PFSK-1 (cell line): ENCODE data around the gene RSPH6A.
A peak's percentile ranks its signal among the peaks of the same experiment; 100 is the strongest.

Experiments used
- FOXP2 ChIP-seq: optimal IDR thresholded peaks from 2 replicates; pipeline ENCODE3; 2011; ENCODE audit warnings: borderline replicate concordance, control low read depth, inconsistent platforms; ENCODE audit not compliant: insufficient read depth; ENCODE audit errors: extremely low read length, extremely low read depth
- POLR2AphosphoS5 ChIP-seq: IDR thresholded peaks from 2 replicates; pipeline ENCODE4 v1.6.1; 2012; ENCODE audit warnings: low read depth, mild to moderate bottlenecking, control low read depth, low read length, moderate library complexity
- SIN3A ChIP-seq: IDR thresholded peaks from 2 replicates; pipeline ENCODE4 v1.6.1; 2012; ENCODE audit warnings: mild to moderate bottlenecking, low read length, moderate library complexity, borderline replicate concordance; ENCODE audit not compliant: insufficient read depth
- TAF1 ChIP-seq: IDR thresholded peaks from 2 replicates; pipeline ENCODE4 v1.6.1; 2012; ENCODE audit warnings: low read length, control low read depth, borderline replicate concordance; ENCODE audit not compliant: insufficient read depth
- TF ChIP-seq, protein P1 (sequence below), 2 experiments: IDR thresholded peaks; 2 replicates each; pipeline versions ENCODE4 v1.6.1 to v1.8.0; 2011 to 2012; ENCODE audit warnings: low read depth in 2 of 2, low read length in 2 of 2, control low read depth in 1 of 2, inconsistent platforms in 1 of 2, mild to moderate bottlenecking in 1 of 2, moderate library complexity in 1 of 2; ENCODE audit not compliant: insufficient read depth in 1 of 2

Gene RSPH6A

DNA sequence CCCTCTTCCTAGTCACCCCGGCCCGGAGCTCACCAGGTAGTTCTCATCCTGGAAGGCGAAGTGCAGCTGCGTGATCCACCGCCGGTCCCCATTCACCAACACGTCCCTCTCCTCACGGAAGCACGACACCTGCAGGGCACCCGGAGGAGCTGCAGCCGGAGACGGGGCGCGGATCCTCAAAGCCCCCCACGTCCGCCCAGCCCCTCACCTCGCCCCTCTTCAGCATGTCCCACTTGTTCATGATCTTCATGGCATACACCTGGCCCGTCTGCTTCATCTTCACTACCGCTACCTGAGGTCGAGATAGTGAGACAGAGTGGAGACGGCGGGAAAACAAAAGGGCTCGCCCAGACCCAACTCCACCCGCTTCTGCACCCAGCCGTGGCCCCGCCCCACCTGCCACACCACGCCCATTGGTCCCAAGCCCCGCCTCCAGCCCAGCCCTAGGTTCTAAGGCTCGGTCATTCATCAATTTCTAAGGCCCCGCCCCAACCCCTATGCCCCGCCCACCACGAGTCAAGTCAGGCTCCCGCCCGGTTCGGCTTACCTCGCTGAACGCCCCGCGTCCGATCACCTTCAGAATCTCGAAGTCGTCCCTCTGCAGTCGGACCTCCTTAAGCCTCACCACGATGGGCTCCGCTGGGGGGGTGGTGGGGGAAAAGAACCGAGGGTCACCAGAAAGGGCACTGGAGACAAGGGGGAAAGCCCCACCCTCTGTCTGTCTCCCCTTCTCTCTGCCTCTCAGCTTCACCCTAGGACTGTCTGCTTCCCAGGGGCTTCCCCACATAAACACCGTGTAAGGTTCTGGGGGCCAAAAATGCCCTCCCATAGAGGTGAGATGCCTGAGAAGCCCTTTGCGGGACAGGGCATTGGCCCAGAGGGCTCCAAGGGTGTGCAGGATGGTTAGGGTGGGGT is 35.6 kb downstream of the RSPH6A start:
- TF ChIP-seq FOXP2 (peak; percentile 41), POLR2AphosphoS5 (peak; percentile 48; the same call in 1 of the 2 replicates)
- TF ChIP-seq, protein P1, sequence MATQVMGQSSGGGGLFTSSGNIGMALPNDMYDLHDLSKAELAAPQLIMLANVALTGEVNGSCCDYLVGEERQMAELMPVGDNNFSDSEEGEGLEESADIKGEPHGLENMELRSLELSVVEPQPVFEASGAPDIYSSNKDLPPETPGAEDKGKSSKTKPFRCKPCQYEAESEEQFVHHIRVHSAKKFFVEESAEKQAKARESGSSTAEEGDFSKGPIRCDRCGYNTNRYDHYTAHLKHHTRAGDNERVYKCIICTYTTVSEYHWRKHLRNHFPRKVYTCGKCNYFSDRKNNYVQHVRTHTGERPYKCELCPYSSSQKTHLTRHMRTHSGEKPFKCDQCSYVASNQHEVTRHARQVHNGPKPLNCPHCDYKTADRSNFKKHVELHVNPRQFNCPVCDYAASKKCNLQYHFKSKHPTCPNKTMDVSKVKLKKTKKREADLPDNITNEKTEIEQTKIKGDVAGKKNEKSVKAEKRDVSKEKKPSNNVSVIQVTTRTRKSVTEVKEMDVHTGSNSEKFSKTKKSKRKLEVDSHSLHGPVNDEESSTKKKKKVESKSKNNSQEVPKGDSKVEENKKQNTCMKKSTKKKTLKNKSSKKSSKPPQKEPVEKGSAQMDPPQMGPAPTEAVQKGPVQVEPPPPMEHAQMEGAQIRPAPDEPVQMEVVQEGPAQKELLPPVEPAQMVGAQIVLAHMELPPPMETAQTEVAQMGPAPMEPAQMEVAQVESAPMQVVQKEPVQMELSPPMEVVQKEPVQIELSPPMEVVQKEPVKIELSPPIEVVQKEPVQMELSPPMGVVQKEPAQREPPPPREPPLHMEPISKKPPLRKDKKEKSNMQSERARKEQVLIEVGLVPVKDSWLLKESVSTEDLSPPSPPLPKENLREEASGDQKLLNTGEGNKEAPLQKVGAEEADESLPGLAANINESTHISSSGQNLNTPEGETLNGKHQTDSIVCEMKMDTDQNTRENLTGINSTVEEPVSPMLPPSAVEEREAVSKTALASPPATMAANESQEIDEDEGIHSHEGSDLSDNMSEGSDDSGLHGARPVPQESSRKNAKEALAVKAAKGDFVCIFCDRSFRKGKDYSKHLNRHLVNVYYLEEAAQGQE (IDR thresholded peaks at IDR 0.05; ENCODE audit: insufficient read depth in 1 of 2, low read depth in 2 of 2, low read length in 2 of 2), result no peak

DNA sequence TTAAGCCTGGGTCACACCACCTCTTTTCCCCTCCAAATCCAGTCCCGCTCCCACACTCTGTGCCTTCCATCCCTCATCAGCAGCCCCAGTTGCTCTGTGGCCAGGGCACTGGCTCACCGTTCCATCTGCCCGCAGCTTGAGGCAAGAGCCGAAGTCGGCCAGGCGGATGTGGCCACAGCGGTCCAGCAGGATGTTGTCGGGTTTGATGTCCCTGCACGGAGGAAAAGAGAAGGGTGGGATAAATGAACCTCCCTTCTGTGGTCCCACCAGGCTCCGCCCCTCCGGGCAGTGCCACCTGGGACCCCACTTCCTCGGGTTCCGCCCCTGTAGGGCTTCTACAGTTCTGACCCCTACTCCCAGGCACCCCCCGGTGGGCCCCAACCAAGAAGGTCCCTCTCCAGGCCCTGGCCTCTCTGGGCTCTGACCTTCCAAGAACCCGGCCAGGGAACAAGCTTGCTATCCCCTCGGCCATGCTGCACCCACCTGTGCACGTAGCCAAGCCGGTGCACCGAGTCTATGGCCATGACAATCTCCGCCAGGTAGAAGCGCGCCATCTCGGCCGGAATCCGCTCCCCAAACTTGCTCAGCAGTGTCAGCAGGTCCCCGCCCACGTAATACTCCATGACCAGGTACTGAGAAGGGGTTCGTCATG is 37.0 kb downstream of the RSPH6A start:
- TF ChIP-seq TAF1, result no peak

DNA sequence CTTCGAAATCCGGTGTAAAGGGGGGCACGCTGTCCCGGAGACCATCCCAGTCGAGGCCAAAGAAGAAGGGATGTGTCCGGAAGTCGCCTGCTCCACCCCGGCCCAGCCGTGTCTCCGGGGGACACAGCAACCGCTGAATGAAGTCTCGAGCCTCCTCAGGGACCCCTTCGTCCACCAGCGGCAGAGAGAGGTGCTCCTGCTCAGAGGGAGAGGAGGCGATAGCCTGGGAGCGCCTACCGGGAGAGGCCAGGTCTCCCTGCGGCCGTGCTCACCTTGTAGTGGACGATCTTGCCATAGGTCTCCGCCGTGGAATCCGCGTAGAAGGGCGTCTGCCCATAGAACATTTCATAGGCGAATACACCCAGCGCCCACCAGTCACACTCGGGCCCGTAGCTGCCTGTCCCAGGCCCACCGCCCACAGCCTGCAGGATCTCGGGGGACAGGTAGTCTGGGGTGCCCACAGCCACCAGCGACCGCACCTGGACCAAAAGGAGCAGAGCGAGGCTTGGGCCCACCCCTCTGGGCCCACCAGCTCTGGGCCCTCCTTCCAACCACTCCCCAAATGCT is 37.6 kb downstream of the RSPH6A start:
- TF ChIP-seq, protein P1 (IDR thresholded peaks at IDR 0.05; ENCODE audit: insufficient read depth in 1 of 2, low read depth in 2 of 2, low read length in 2 of 2), result no peak
- TF ChIP-seq POLR2AphosphoS5 (no peak), FOXP2 (no peak), SIN3A (no peak), TAF1 (no peak)

DNA sequence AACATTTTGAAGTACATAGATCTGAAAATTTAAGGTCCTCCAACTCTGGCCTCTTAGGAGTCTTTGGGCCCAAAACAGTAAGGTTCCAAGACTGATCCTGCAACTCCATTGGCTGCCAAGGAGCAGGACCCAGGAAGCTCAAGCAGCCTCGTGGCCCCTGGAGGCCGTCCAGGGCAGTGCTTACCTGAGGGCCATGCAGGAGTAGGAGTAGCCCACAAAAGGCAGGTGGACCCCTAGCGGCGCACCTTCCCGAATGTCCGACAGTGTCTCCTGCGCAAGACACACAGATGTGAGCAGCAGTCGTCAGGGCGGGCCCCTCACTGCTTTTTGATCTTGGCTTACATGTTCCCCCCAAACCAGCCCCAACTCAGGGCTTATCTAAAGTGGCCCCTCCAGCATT is 40.3 kb downstream of the RSPH6A start:
- TF ChIP-seq TAF1, result no peak
- TF ChIP-seq, protein P1 (IDR thresholded peaks at IDR 0.05; ENCODE audit: insufficient read depth in 1 of 2, low read depth in 2 of 2, low read length in 2 of 2), result no peak
- no peak for TF ChIP-seq SIN3A
- no peak for TF ChIP-seq FOXP2
- TF ChIP-seq POLR2AphosphoS5, result no peak

DNA sequence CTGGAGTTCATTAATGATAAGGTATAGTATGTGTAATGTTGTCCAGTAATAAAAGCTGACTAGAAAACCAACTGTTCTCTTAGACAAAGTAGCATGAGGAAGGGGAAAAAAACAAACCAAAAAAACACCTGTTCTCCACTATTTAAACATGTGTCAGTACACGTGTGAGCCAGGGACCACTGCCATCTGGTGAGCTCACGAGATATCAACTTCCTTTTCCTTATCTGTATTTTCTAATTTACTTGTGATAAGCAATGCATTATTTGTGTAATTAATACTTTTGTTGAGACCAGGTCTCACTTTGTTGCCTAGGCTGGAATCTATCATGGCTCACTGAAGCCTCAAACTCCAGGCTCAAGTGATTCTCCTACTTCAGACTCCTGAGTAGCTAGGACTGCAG is 41.7 kb downstream of the RSPH6A start:
- no peak for TF ChIP-seq FOXP2
- TF ChIP-seq, protein P1 (IDR thresholded peaks at IDR 0.05; ENCODE audit: insufficient read depth in 1 of 2, low read depth in 2 of 2, low read length in 2 of 2), result no peak
- TF ChIP-seq TAF1, result no peak
- no peak for TF ChIP-seq SIN3A
- no peak for TF ChIP-seq POLR2AphosphoS5
